ENCODE results near the gene FAM120AOS. TPM values are rescaled to one million over a fixed set of nuclear protein-coding genes. Genes with fewer than 3 reads are reported as not detected.

FAM120AOS gene
- total RNA-seq, 4 donors from 2014 or later = 51.7 to 80.3 (median 58.4) TPM

DNA sequence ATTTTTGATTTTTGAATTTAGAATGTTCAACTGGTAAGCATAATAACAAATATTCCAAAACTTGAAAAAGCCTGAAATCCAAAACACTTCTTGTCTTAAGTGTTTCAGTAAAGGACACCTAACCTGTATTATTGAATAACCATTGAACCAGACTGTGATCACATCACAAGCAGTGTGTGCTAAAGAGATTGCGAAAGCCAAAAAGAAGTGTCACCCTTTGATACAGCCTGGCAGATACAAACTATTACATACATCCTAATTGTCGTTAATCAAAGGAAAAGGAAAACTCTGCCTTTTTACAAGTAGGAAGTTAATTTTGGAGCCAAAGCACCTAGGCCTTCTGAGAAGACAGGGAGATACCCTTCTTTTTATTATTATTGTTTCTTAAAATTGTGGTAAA lies 8.4 kb upstream of the FAM120AOS start:
- TF ChIP-seq POLR2AphosphoS5 (IDR thresholded peaks at IDR 0.05) = no peak
- no peak for TF ChIP-seq EP300 (IDR thresholded peaks at IDR 0.05)
- TF ChIP-seq, protein P1, sequence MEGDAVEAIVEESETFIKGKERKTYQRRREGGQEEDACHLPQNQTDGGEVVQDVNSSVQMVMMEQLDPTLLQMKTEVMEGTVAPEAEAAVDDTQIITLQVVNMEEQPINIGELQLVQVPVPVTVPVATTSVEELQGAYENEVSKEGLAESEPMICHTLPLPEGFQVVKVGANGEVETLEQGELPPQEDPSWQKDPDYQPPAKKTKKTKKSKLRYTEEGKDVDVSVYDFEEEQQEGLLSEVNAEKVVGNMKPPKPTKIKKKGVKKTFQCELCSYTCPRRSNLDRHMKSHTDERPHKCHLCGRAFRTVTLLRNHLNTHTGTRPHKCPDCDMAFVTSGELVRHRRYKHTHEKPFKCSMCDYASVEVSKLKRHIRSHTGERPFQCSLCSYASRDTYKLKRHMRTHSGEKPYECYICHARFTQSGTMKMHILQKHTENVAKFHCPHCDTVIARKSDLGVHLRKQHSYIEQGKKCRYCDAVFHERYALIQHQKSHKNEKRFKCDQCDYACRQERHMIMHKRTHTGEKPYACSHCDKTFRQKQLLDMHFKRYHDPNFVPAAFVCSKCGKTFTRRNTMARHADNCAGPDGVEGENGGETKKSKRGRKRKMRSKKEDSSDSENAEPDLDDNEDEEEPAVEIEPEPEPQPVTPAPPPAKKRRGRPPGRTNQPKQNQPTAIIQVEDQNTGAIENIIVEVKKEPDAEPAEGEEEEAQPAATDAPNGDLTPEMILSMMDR (IDR thresholded peaks at IDR 0.05) = no peak
- TF ChIP-seq POLR2A (IDR thresholded peaks at IDR 0.05) = no peak
- WGBS, 2 donors (ENCODE audit: low coverage in 1 of 2) = 88 to 93% methylated on average over 2 of the region's 2 CpGs
- peaks cover 12 to 84% (median 30%) of the 10 kb centered on the region in 3 donors for H3K4me1 ChIP-seq

DNA sequence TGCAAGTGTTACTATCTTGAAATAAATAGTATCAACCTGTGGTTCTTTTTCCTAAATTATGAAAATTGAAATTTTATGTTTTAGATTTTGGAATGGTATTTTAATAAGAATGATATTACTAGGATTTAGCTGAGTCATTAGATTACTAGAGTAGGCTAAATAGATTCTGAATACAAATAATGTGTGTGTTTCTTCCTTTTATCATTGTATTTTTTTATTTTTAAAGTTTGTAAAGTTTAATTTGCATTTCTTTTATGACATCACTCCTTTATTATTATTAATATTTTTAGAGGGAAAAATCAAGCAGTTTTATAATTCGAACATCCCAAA lies 8.0 kb upstream of the FAM120AOS start:
- WGBS, 2 donors (ENCODE audit: low coverage in 1 of 2) = 93 to 100% methylated on average over 1 of the region's 1 CpG
- H3K9me3 ChIP-seq = no peaks in the 10 kb centered on the region
- H3K27ac ChIP-seq = no peak overlapping the region
- H3K4me1 ChIP-seq = peaks cover 8 to 84% (median 28%) of the 10 kb centered on the region in 3 donors
- no peak for ATAC-seq
- no peaks in the 10 kb centered on the region for H3K27me3 ChIP-seq
- no peaks in the 10 kb centered on the region for H3K36me3 ChIP-seq
- no peak for TF ChIP-seq POLR2A (IDR thresholded peaks at IDR 0.05)
- TF ChIP-seq EP300 (IDR thresholded peaks at IDR 0.05) = no peak
- H3K4me3 ChIP-seq = no peak overlapping the region

More for the DNA sequence above, 8.4 kb upstream of the FAM120AOS start:
- no peaks in the 10 kb centered on the region for H3K27me3 ChIP-seq
- ATAC-seq = no peak
- no peak overlapping the region for H3K27ac ChIP-seq
- H3K36me3 ChIP-seq = no peaks in the 10 kb centered on the region
- H3K4me3 ChIP-seq = no peak overlapping the region
- no peaks in the 10 kb centered on the region for H3K9me3 ChIP-seq

DNA sequence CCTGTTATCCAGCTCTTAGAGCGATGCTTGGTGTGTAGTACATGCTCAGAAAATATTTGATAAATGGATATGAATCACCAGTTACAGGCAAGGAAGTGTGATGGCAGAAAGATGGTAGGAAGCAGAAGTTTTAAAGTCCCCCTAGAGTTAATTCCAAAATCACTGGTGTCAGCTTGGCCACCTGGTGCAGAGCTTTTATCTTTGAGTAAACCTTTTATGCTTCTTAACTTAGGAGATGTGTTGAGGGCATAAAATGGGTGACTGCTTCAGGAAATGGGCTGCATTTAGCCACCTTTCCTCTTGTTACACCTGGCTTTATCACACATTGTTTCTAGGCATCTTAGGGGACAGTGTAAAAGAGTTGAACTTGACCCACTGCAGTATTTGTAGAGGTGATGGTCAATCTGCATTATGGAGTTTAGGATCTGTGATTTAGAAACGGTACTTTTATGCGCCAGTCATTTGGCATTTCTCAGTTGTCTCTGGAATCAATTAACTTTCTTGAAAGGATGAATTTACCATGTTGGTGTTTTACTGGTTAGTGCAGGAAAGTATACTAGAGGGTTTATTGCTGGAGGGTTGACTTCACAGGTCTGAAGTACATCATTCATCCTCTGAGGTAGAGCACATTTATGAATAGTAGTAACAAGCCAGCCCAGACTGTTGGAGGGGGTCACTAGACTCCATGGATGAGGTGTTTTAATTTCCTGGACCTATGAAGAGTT lies 7.5 kb upstream of the FAM120AOS start:
- peaks cover 7 to 84% (median 23%) of the 10 kb centered on the region in 3 donors for H3K4me1 ChIP-seq
- 88 to 92% methylated on average over 3 of the region's 3 CpGs for WGBS, 2 donors (ENCODE audit: low coverage in 1 of 2)
- H3K9me3 ChIP-seq = no peaks in the 10 kb centered on the region
- no peak overlapping the region for H3K27ac ChIP-seq
- H3K4me3 ChIP-seq = no peak overlapping the region
- no peak for ATAC-seq
- H3K27me3 ChIP-seq = no peaks in the 10 kb centered on the region
- TF ChIP-seq EP300 (IDR thresholded peaks at IDR 0.05) (no peak), POLR2A (IDR thresholded peaks at IDR 0.05) (no peak), POLR2AphosphoS5 (IDR thresholded peaks at IDR 0.05) (no peak)
- TF ChIP-seq, protein P1 (IDR thresholded peaks at IDR 0.05) = no peak
- no peaks in the 10 kb centered on the region for H3K36me3 ChIP-seq

DNA sequence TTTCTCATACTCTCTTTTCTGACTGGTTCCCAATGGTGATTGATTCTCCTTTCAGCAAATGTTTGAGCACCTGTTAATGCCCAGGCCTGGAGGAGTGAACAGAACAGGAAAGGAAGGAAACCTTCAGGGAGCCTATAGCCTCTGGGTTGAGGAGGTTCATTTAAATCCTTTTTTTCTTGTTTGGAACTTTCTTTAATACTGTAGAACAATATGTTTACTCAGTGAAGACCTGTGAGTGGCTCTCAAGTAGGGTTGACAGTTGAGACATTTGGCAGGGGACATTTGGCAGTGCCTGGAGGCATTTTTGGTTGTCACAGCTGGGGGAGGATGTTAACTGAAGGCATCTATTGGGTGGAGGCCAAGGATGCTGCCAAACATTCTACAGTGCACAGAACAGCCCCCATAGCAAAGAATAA lies 6.1 kb upstream of the FAM120AOS start:
- H3K9me3 ChIP-seq = no peaks in the 10 kb centered on the region
- TF ChIP-seq, protein P1 (IDR thresholded peaks at IDR 0.05) = no peak
- TF ChIP-seq POLR2AphosphoS5 (IDR thresholded peaks at IDR 0.05) = no peak
- no peak for TF ChIP-seq EP300 (IDR thresholded peaks at IDR 0.05)
- TF ChIP-seq POLR2A (IDR thresholded peaks at IDR 0.05) = no peak
- no peaks in the 10 kb centered on the region for H3K36me3 ChIP-seq
- no peaks in the 10 kb centered on the region for H3K27me3 ChIP-seq
- H3K27ac ChIP-seq = no peak overlapping the region
- no peak for ATAC-seq
- peaks cover 7 to 84% (median 14%) of the 10 kb centered on the region in 3 donors for H3K4me1 ChIP-seq
- no peak overlapping the region for H3K4me3 ChIP-seq

DNA sequence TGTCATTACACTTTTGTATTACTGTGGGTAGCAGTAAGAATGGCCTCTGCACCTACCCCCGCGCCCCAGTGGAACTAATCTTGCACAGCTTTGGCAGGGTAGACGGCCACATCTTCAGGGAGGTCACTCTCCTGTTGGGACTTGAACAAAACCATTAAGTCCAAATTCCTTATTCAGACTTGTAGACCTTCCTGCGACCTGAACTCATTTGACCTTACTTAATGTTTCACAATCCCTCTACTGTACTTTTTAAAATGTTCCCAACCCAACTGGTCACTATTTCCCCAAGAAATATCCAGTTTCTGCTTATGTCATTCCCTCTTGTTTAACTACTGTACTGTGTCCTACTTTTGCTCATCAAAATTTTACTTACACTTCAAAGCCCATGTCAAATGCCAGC lies 5.3 kb upstream of the FAM120AOS start:
- no peaks in the 10 kb centered on the region for H3K36me3 ChIP-seq
- ATAC-seq = no peak
- no peaks in the 10 kb centered on the region for H3K27me3 ChIP-seq
- H3K27ac ChIP-seq = no peak overlapping the region
- H3K4me3 ChIP-seq = no peak overlapping the region
- WGBS, 2 donors (ENCODE audit: low coverage in 1 of 2) = 82 to 91% methylated on average over 4 of the region's 4 CpGs
- TF ChIP-seq, protein P1 (IDR thresholded peaks at IDR 0.05) = no peak
- TF ChIP-seq EP300 (IDR thresholded peaks at IDR 0.05) = no peak
- no peak for TF ChIP-seq POLR2A (IDR thresholded peaks at IDR 0.05)
- no peak for TF ChIP-seq POLR2AphosphoS5 (IDR thresholded peaks at IDR 0.05)
- H3K4me1 ChIP-seq = peaks cover 13 to 84% (median 20%) of the 10 kb centered on the region in 3 donors
- no peaks in the 10 kb centered on the region for H3K9me3 ChIP-seq
